GM19438 (cell line): ENCODE data around the gene RAMP1.
"Not testable (repeated sequence)": the region's sequence is repeated elsewhere in the genome, so short reads cannot be mapped to it uniquely, and the experiment has no call there.

ENCODE experiments used
- ATAC-seq: cut with Tn5 transposase; IDR thresholded peaks from one replicate; pipeline ENCODE4 v1.9.1; 2021; ENCODE audit warnings: low read depth; ENCODE audit not compliant: unreplicated experiment

The RAMP1 gene

DNA sequence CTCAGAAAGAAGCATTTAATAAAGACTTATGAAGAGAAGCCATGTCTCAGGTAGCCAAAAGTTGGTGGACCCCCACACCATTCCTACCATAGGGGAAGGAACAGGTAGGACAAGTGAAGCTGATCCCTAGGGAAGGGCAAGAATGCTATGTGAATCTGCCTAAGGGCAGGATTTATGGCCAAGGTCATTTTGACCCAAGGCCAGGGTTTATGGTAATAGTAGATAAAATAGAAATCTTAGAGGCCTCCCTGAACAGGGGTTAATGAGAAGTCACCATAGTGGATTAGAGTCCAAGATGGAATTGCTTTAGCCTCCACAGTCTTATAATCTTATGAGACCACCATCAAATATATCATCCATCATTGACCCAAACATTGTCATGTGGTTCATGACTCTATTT, 81.4 kb downstream of the RAMP1 start:
- ATAC-seq, result no peak

DNA sequence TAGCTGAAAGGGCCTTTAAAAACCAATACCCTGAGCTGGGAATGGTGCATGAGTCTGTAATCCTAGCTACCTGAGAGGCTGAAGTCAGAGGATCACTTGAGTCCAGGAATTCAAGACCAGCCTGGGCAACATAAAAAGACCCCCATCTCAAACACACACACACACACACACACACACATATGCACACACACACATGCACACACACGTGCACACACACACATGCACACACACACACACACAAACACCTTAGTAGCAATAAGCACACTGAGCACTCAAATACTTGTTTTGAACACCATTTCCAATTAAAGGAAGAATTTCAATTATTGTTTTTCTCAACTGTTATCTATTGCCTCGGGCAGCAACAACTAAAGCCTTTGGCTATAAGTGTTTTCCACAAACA, 81.8 kb downstream of the RAMP1 start:
- ATAC-seq, result no peak

GRCh38 chr2:237942513-237942899, 83.1 kb downstream of the RAMP1 start:
- no peak for ATAC-seq

DNA sequence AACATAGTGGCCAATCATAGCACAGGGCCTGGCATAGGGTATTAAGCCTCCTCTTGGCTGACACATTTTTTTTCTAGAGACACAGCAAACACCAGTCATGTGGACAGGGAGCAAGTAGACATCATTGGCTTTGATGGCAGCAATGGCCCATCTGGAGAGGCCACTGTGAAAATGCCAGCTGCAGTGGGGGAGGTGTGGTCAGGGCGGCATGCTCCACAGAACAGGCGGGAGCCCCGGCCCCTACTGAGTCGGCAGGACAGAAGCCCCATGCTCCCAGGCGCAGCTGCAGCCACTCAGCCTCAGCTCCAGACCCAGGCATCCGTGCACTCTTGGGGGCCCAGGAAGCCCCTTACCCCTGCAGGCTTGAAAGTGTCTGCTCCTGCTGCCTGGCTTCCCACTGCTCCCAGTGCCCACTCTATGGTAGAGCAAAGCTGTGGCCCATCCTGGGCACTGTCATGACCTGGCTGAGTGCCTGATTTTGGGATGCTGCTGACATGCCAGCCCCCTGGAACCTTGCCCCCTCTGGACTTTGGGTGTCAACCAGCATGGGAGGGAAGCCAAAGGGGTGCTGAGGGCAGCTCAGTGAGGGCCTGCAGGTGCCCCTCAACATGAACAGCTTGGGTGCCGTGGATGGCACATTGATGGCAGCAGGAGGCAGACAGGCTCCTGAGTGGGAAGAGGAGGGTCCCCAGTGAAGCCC, 84.1 kb downstream of the RAMP1 start:
- no peak for ATAC-seq

DNA sequence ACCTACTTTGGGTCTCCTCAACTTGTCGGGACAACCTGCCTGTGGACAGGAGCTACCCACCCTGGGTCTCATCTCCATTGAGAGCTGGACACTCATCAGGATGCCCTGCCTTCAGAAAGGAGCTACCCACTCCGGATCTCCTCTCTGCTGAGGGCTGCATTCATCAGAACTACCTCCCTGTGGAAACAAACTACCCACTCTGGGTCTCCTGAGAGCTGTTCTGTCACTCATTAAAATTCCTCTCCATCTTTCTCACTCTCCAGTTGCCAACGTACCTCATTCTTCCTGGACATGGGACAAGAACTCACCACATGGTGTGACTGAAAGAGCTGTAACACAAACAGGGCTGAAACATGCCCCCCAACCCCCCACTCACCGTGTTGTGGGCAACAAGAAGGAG, 84.9 kb downstream of the RAMP1 start:
- no peak for ATAC-seq

- ATAC-seq, result no peak
Observed at GRCh38 chr2:237946423-237946822, 87.0 kb downstream of the RAMP1 start.

DNA sequence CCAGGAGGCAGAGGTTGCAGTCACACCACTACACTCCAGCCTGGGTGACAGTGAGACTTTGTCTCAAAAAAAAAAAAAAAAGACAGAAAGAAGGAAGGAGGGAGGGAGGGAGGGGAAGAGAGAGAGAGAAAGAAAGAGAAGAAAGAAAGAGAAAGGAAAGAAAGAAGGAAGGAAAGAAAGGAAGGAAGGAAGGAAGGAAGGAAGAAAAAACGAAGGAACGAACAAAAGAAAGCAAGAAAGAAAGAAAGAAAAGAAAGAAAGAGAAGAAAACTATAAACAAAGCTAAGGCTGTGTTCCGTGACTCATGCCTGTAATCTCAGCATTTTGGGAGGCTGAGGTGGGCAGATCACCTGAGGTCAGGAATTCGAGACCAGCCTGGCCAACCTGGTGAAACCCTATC, 91.9 kb downstream of the RAMP1 start:
- ATAC-seq, result not testable (repeated sequence)

- no peak for ATAC-seq
Observed at GRCh38 chr2:237951878-237952277, 92.5 kb downstream of the RAMP1 start.

DNA sequence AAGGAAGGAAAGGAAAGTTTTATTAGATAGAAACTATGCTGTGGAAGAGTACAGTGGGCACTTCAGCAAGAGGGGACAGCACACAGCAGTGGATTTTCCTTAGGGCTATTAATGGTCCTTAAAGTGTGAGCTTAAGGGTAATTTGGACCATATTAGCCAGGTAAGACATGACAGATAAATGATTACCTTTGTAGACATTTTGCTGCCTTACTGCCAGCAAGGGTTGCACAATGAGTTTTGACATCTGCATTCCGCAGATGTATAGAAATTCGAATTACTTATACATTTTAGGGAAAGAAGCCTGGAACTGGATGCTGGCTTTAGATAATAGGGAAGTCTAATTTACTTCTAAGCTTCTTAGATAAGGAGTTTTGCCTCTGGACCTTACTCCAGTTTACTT, 93.4 kb downstream of the RAMP1 start:
- no peak for ATAC-seq

GRCh38 chr2:237955640-237956401, 96.4 kb downstream of the RAMP1 start:
- ATAC-seq, result no peak

DNA sequence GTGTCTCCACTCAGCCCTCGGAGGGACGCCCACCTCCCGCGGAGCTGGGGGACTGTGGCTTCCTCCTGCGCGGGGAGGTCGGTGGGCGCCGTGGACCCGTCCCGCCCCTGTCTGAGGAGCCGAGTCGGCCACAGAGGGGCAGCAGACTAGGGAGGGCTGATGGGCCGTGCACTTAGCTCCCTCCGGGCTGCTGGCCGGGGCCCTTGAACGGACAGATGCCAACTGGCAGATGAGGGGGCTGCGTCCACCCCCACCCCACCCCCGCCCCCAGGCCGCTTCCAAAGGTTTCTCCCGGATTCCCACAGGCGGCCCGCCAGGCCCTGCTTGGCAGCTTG, 96.9 kb downstream of the RAMP1 start:
- no peak for ATAC-seq

- ATAC-seq, result no peak
Observed at GRCh38 chr2:237961637-237962036, 102.2 kb downstream of the RAMP1 start.
